Endothelial cell (in vitro differentiated cells): ENCODE results near the gene VIPR1. TPM values are rescaled to one million over a fixed set of nuclear protein-coding genes. Genes with fewer than 3 reads are reported as not detected.

Source experiments
- DNase-seq: peaks from one replicate; pipeline ENCODE4 v3.0.0; 2021; ENCODE audit warnings: low spot score
- H3K27ac Mint-ChIP-seq: one replicate; pipeline ENCODE4 v1.8.0; 2021; ENCODE audit warnings: mixed read lengths, inconsistent platforms; ENCODE audit not compliant: unreplicated experiment
- H3K27me3 Mint-ChIP-seq: one replicate; pipeline ENCODE4 v1.8.0; 2021; ENCODE audit warnings: mild to moderate bottlenecking, moderate library complexity, mixed read lengths, inconsistent platforms; ENCODE audit not compliant: unreplicated experiment
- H3K36me3 Mint-ChIP-seq: one replicate; pipeline ENCODE4 v1.8.0; 2021; ENCODE audit warnings: mild to moderate bottlenecking, low read depth, mixed read lengths, inconsistent platforms; ENCODE audit not compliant: unreplicated experiment
- H3K4me1 Mint-ChIP-seq: one replicate; pipeline ENCODE4 v1.8.0; 2021; ENCODE audit warnings: mild to moderate bottlenecking, mixed read lengths, inconsistent platforms; ENCODE audit not compliant: unreplicated experiment
- H3K4me3 Mint-ChIP-seq: one replicate; pipeline ENCODE4 v1.8.0; 2021; ENCODE audit warnings: mild to moderate bottlenecking, mixed read lengths, inconsistent platforms; ENCODE audit not compliant: unreplicated experiment
- H3K9me3 Mint-ChIP-seq: one replicate; pipeline ENCODE4 v1.8.0; 2021; ENCODE audit warnings: mixed read lengths, inconsistent platforms; ENCODE audit not compliant: unreplicated experiment
- CTCF ChIP-seq: fragments of 200-600 bp; sonication (generic); IDR thresholded peaks from one replicate; pipeline ENCODE4 v1.5.0; 2021; ENCODE audit warnings: antibody characterized with exemption; ENCODE audit not compliant: unreplicated experiment
- long read RNA-seq: library from polyadenylated mRNA; unstranded; transcript quantifications from one replicate; pipeline ENCODE4 v2.0.0, GENCODE V29; 2020; ENCODE audit not compliant: unreplicated experiment
- total RNA-seq: library from RNA; stranded (reverse); fragmentation: NEBNext Ultra II Directional; extraction: Animal tissue kit (Norgen Biotek cat#: 25700); gene quantifications from one replicate; pipeline ENCODE4 v1.2.1, GENCODE V29; 2021; ENCODE audit not compliant: unreplicated experiment

The VIPR1 gene
- 5.4 TPM for total RNA-seq
- long read RNA-seq, partial matches to known transcripts = 0 of 5 reads
- long read RNA-seq, other reads (novel, unspliced or antisense) = 4 of 5 reads

DNA sequence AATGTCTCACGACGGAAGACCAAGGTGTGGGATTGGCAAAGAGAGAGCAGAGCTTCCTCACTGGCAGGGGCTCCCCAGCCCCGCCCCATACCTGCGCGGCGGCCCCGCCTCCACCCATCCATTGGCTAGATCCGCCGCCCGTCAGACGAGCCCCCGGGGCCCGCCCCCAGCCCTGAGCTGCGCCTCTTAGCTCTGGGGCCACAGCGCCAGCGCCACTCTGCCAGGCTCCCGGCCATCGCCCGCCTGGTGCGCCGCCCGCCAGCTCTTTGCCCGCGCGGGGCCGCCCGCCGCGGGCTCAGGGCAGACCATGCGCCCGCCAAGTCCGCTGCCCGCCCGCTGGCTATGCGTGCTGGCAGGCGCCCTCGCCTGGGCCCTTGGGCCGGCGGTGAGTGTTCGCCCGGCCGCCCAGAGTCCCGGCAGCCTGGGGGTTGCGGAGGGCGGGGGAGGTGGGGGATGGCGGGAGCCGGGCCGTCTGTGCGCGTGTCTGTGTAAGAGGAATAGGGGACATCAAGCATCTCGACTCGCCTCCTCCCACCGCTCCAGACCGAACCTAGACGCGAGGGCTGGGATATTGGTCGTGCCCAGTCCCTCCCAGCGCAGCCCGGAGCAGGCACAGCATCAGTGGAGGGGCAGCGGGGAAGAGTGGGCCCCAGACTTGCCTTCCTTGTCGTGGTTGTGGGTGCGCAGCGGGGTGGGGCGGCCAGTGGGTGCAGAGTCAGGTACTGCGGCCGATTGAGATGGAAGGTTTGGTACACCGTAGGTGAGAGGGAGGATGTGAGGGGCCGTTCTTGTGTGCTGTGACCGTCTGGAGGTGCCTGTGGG is at the start of gene VIPR1:
Gene VIPR1, plus strand, starts transcription at position 215 of the 822 bp plus-strand sequence. Its CDS starts 93 bp downstream, at position 308.
- peak; percentile 59 for DNase-seq
- H3K36me3 Mint-ChIP-seq = no peaks in the 10 kb centered on the region
- TF ChIP-seq CTCF = no peak
- H3K4me1 Mint-ChIP-seq = peaks cover 21% of the 10 kb centered on the region
- H3K4me3 Mint-ChIP-seq = peak within 1 kb of the TSS; percentile 87
- peaks cover 26% of the 10 kb centered on the region for H3K27me3 Mint-ChIP-seq
- H3K9me3 Mint-ChIP-seq = no peaks in the 10 kb centered on the region
- no peak within 1 kb of the TSS for H3K27ac Mint-ChIP-seq

DNA sequence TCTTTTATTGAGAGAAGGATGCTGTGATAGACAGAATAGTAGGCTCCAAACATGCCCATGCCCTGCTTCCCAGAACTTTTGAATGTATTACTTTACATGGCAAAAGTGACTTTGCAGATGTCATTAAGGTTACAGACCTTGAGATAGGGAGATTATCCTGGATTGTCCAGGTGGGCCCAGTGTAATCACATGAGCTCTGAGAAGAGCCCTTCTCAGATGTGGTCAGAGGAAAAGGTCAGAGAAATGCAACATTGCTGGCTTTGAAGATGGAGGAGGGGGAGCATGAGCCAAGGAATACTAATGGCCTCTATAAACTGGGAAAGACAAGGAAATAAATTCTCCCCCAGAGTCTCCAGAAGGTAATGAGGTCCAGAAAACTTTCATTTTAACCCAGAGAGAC is 46.2 kb upstream of the VIPR1 start:
- Mint-ChIP-seq H3K27ac (no peak overlapping the region), H3K4me3 (no peak overlapping the region), H3K9me3 (no peaks in the 10 kb centered on the region), H3K4me1 (peaks cover 6% of the 10 kb centered on the region), H3K27me3 (no peaks in the 10 kb centered on the region), H3K36me3 (no peaks in the 10 kb centered on the region)
- no peak for DNase-seq
- TF ChIP-seq CTCF = no peak

GRCh38 chr3:42459151-42459550 is 43.3 kb upstream of the VIPR1 start:
- Mint-ChIP-seq H3K36me3 (no peaks in the 10 kb centered on the region), H3K4me3 (no peak overlapping the region), H3K4me1 (no peaks in the 10 kb centered on the region), H3K27me3 (no peaks in the 10 kb centered on the region), H3K27ac (no peak overlapping the region), H3K9me3 (no peaks in the 10 kb centered on the region)
- no peak for TF ChIP-seq CTCF
- no peak for DNase-seq

- Mint-ChIP-seq H3K4me1 (no peaks in the 10 kb centered on the region), H3K27me3 (no peaks in the 10 kb centered on the region), H3K4me3 (no peak overlapping the region), H3K9me3 (no peaks in the 10 kb centered on the region), H3K27ac (no peak overlapping the region), H3K36me3 (no peaks in the 10 kb centered on the region)
- no peak for DNase-seq
- no peak for TF ChIP-seq CTCF
Measured at GRCh38 chr3:42461762-42462161, 40.7 kb upstream of the VIPR1 start.

DNA sequence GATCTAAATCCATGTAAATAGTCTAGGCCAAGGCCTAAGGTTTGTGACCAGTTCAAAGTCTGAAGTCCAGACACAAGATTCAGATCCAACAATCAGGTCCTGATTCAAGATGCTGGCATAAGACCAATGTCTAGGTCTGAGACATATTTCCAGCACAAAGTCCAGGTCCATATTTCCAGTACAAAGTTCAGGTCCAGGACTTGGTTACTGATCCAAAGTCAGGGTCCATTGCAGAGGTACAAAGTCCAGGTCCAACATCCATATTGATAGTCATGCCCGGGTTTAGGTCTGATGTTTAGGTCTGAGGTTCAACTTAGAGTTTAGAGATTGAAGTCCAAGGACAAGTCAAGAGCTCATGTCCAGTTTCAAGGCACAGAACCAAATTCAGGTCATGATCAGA is 39.4 kb upstream of the VIPR1 start:
- no peak for DNase-seq
- H3K27me3 Mint-ChIP-seq = no peaks in the 10 kb centered on the region
- no peak overlapping the region for H3K4me3 Mint-ChIP-seq
- H3K27ac Mint-ChIP-seq = no peak overlapping the region
- H3K9me3 Mint-ChIP-seq = no peaks in the 10 kb centered on the region
- H3K36me3 Mint-ChIP-seq = no peaks in the 10 kb centered on the region
- no peaks in the 10 kb centered on the region for H3K4me1 Mint-ChIP-seq
- no peak for TF ChIP-seq CTCF
